Right atrium auricular region (tissue), 2 donors: ENCODE measurements around the gene CHAD. TPM values are rescaled to one million over a fixed set of nuclear protein-coding genes. Genes with fewer than 3 reads are reported as not detected.

Source experiments
- DNase-seq: peaks from one replicate; pipeline ENCODE4 v3.0.0-alpha.2; 2019; ENCODE audit warnings: low spot score
- H3K27ac ChIP-seq, 2 donors: fragments of 200-600 bp; sonication (generic); 1 replicate in 1 of 2; 2 replicates in 1 of 2; pipeline ENCODE4 v1.5.1; 2016 to 2019
- H3K27me3 ChIP-seq, 2 donors: fragments of 200-600 bp; sonication (generic); one replicate each; pipeline versions ENCODE4 v1.5.1 to v1.6.0; 2017 to 2019
- H3K36me3 ChIP-seq: fragments of 200-600 bp; sonication (generic); one replicate; pipeline ENCODE4 v1.5.1; 2016
- H3K4me1 ChIP-seq, 2 donors: fragments of 200-600 bp; sonication (generic); one replicate each; pipeline versions ENCODE4 v1.5.1 to v1.6.0; 2017 to 2019
- H3K4me3 ChIP-seq, 2 donors: fragments of 200-600 bp; sonication (generic); 1 replicate in 1 of 2; 2 replicates in 1 of 2; pipeline ENCODE4 v1.5.1; 2017 to 2019; ENCODE audit warnings: mild to moderate bottlenecking in 1 of 2, moderate library complexity in 1 of 2
- H3K9me3 ChIP-seq, 2 donors: fragments of 200-600 bp; sonication (generic); one replicate each; pipeline ENCODE4 v1.5.1; 2019
- total RNA-seq, 2 donors: library from RNA; depleted of rRNA; stranded (reverse); fragments of >200 nt; gene quantifications; one replicate each; pipeline ENCODE4 v1.1.0, GENCODE V29; 2016
- TF ChIP-seq, protein P1 (sequence below), 2 donors: fragments of 200-600 bp; sonication (generic); IDR thresholded peaks; one replicate each; pipeline ENCODE4 v1.5.1; 2019; ENCODE audit warnings: antibody characterized with exemption in 2 of 2

Gene CHAD
- total RNA-seq, 2 donors from 2014 or later: 0.70 TPM; not detected in 1

GRCh38 chr17:50457621-50458020 is 11.1 kb downstream of the CHAD start:
- no peak for DNase-seq
- TF ChIP-seq, protein P1, sequence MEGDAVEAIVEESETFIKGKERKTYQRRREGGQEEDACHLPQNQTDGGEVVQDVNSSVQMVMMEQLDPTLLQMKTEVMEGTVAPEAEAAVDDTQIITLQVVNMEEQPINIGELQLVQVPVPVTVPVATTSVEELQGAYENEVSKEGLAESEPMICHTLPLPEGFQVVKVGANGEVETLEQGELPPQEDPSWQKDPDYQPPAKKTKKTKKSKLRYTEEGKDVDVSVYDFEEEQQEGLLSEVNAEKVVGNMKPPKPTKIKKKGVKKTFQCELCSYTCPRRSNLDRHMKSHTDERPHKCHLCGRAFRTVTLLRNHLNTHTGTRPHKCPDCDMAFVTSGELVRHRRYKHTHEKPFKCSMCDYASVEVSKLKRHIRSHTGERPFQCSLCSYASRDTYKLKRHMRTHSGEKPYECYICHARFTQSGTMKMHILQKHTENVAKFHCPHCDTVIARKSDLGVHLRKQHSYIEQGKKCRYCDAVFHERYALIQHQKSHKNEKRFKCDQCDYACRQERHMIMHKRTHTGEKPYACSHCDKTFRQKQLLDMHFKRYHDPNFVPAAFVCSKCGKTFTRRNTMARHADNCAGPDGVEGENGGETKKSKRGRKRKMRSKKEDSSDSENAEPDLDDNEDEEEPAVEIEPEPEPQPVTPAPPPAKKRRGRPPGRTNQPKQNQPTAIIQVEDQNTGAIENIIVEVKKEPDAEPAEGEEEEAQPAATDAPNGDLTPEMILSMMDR (IDR thresholded peaks at IDR 0.05): no peak
- no peaks in the 10 kb centered on the region for H3K27me3 ChIP-seq
- H3K27ac ChIP-seq: no peak overlapping the region
- H3K4me1 ChIP-seq: no peaks in the 10 kb centered on the region
- no peaks in the 10 kb centered on the region for H3K9me3 ChIP-seq
- no peak overlapping the region for H3K4me3 ChIP-seq
- H3K36me3 ChIP-seq: peaks cover 6% of the 10 kb centered on the region

- Histone ChIP-seq H3K4me3 (no peak overlapping the region), H3K36me3 (no peaks in the 10 kb centered on the region), H3K27ac (no peak overlapping the region), H3K27me3 (no peaks in the 10 kb centered on the region), H3K4me1 (no peaks in the 10 kb centered on the region), H3K9me3 (no peaks in the 10 kb centered on the region)
- DNase-seq: no peak
- TF ChIP-seq, protein P1 (IDR thresholded peaks at IDR 0.05): no peak
Observed at GRCh38 chr17:50453901-50454300, 14.8 kb downstream of the CHAD start.

- H3K36me3 ChIP-seq: no peaks in the 10 kb centered on the region
- no peaks in the 10 kb centered on the region for H3K27me3 ChIP-seq
- peaks cover 0 to 9% of the 10 kb centered on the region in 2 donors for H3K4me1 ChIP-seq
- no peak overlapping the region for H3K27ac ChIP-seq
- no peak overlapping the region for H3K4me3 ChIP-seq
- TF ChIP-seq, protein P1 (IDR thresholded peaks at IDR 0.05): no peak
- H3K9me3 ChIP-seq: no peaks in the 10 kb centered on the region
- no peak for DNase-seq
Observed at GRCh38 chr17:50452630-50453300, 15.9 kb downstream of the CHAD start.

GRCh38 chr17:50451943-50452629 is 16.6 kb downstream of the CHAD start:
- TF ChIP-seq, protein P1 (IDR thresholded peaks at IDR 0.05): no peak
- Histone ChIP-seq H3K27me3 (no peaks in the 10 kb centered on the region), H3K9me3 (no peaks in the 10 kb centered on the region), H3K4me3 (no peak overlapping the region), H3K27ac (no peak overlapping the region), H3K36me3 (no peaks in the 10 kb centered on the region), H3K4me1 (peaks cover 0 to 12% of the 10 kb centered on the region in 2 donors)
- DNase-seq: no peak

DNA sequence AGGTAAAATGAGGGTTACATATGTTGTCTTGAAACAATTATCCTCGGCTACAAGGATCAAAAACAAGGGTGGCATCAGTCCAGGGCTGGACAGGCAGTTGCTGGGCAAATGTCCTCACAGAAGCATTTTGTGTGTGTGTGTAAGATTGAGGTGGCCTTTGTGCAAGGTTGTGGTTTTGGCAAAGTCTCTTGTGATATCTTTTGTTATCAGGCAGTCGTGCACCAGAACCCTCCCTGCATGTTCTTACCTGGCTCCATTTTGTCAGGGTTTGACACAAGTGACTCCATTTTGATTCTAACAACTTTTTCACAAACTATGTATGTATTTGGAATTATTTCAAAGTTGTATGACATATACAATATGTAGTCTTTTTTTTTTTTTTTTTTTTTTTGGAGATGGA is 20.0 kb downstream of the CHAD start:
- TF ChIP-seq, protein P1 (IDR thresholded peaks at IDR 0.05): no peak
- Histone ChIP-seq H3K9me3 (no peaks in the 10 kb centered on the region), H3K27me3 (no peaks in the 10 kb centered on the region), H3K4me3 (no peak overlapping the region), H3K27ac (no peak overlapping the region), H3K4me1 (peaks cover 0 to 26% of the 10 kb centered on the region in 2 donors), H3K36me3 (no peaks in the 10 kb centered on the region)
- no peak for DNase-seq
